ENCODE measurements around the gene RELA. TPM values are rescaled to one million over a fixed set of nuclear protein-coding genes. Genes with fewer than 3 reads are reported as not detected.
"Not testable (repeated sequence)": the region's sequence is repeated elsewhere in the genome, so short reads cannot be mapped to it uniquely, and the experiment has no call there.

Gene RELA
- total RNA-seq, 4 donors from 2014 or later: 61.9 to 73.5 (median 67.5) TPM

DNA sequence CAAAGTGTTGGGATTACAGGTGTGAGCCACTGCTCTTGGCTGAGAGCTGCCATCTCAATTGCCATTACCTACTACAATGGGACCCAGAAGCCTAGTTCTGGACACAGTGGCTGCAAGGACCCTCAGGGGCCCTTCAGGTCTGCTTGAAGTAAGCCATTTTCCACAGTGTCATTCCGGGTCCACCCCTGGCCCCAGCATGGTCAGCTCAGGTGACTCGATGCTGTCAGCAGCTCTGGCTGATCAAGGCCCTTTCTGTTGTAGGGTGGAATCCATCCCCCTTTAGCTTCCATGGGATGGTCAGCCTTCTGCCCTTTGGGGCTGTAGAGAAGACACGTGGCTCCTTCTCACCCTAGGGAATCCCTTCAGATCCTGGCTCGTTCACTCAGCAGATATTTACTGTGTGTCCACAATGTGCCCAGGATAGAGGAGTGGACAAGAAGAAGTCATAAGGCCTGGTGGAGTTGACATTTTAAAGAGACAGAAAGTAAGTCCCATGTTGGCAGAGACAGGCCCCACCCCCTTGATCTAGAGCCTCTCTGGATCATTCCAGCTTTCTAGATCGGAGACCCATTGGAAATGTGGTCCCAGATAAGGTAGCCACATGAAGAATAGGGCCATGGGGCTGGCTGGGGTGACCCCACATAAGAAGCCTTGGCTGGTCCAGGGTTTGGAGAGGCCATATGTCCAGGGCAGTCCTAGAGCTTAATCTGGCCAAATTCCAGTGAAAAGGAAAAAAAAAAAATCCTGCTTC, 34.3 kb upstream of the RELA start:
- TF ChIP-seq, protein P1, sequence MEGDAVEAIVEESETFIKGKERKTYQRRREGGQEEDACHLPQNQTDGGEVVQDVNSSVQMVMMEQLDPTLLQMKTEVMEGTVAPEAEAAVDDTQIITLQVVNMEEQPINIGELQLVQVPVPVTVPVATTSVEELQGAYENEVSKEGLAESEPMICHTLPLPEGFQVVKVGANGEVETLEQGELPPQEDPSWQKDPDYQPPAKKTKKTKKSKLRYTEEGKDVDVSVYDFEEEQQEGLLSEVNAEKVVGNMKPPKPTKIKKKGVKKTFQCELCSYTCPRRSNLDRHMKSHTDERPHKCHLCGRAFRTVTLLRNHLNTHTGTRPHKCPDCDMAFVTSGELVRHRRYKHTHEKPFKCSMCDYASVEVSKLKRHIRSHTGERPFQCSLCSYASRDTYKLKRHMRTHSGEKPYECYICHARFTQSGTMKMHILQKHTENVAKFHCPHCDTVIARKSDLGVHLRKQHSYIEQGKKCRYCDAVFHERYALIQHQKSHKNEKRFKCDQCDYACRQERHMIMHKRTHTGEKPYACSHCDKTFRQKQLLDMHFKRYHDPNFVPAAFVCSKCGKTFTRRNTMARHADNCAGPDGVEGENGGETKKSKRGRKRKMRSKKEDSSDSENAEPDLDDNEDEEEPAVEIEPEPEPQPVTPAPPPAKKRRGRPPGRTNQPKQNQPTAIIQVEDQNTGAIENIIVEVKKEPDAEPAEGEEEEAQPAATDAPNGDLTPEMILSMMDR (IDR thresholded peaks at IDR 0.05): no peak
- no peak overlapping the region for H3K4me3 ChIP-seq (ENCODE audit: low read depth, poor library complexity, severe bottlenecking)
- WGBS, 2 donors: 82 to 84% methylated on average over 5 of the region's 5 CpGs
- intact Hi-C loops (cut with DNase I; ENCODE audit: low total_unique reads): no loop called here
- no peak for DNase-seq (ENCODE audit: low spot score in 2 of 2)

DNA sequence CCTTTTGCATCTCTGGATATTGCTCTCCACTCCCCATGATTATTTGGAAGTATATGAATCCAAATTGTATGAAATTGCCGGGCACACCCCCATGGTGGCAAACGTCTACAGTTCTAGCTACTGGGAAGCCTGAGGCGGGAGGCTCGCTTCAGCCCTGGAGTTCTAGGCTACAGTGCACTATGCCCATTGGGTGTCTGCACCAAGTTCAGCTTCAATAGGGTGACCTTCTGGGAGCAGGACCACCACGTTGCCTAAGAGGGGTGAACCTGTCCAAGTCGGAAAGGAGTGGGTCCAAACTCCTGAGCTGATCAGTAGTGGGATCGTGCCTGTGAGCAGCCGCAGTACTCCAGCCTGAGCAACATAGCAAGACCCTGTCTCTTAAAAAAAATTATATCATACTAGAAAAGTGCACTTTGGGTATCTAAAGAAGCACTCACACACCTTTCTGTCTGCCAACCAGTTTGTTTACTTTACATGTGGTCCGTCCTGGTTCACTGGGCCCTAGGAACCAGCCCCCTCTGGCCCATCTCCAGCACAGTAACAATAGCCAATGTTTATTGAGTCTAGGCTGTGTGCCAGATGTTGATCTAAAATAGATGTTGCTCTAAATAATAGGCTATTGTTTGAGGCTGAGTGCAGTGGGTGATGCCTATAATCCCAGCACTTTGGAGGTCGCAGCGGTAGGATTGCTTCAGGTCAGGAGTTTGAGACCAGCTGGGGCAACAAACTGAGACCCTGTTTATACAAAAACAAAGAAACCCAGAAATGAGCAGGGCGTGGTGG, 32.9 kb upstream of the RELA start:
- DNase-seq (ENCODE audit: low spot score in 2 of 2): no peak
- intact Hi-C loops (cut with DNase I; ENCODE audit: low total_unique reads): no loop called here
- no peak for TF ChIP-seq POLR2A (IDR thresholded peaks at IDR 0.05)
- WGBS, 2 donors: 67 to 78% methylated on average over 12 of the region's 12 CpGs
- H3K4me3 ChIP-seq (ENCODE audit: low read depth, poor library complexity, severe bottlenecking): no peak overlapping the region

DNA sequence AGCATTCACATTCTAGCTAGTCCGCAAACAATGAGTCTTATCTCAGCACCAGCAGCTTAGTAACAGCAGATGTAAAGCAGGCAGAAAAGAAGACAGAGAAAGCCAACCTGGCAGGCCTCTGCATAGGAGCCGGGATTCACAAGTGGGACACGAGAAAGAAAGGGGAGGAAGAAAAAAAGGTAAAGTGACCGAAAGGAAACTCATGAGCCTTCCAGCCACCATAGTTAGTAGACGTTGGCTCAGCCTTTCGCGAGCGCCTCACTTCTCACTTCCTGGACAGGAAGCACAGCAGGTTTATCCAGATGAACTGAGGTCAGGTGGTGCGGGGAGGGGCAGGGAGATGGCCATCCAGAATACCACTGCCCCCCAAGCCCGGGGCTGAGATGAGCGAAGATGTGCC, 29.7 kb upstream of the RELA start:
- TF ChIP-seq POLR2A (IDR thresholded peaks at IDR 0.05): no peak
- TF ChIP-seq, protein P1 (IDR thresholded peaks at IDR 0.05): no peak
- no peak overlapping the region for H3K4me3 ChIP-seq (ENCODE audit: low read depth, poor library complexity, severe bottlenecking)
- no peak for DNase-seq (ENCODE audit: low spot score in 2 of 2)
- 62 to 66% methylated on average over 11 of the region's 11 CpGs for WGBS, 2 donors
- intact Hi-C loops (cut with DNase I; ENCODE audit: low total_unique reads): no loop called here

DNA sequence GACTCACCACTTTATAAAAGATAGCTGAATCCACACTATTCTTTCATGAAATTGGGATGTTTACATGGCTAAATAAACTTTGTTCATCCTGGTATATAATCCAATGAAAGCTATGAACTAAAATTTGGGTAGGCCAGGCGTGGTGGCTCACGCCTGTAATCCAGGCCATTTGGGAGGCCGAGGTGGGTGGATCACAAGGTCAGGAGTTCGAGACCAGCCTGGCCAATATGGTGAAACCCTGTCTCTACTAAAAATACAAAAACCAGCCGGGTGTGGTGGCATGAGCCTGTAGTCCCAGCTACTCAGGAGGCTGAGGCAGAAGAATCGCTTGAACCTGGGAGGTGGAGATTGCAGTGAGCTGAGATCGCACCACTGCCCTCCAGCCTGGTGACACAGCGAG, 29.1 kb upstream of the RELA start:
- WGBS, 2 donors: 92 to 93% methylated on average over 8 of the region's 8 CpGs

DNA sequence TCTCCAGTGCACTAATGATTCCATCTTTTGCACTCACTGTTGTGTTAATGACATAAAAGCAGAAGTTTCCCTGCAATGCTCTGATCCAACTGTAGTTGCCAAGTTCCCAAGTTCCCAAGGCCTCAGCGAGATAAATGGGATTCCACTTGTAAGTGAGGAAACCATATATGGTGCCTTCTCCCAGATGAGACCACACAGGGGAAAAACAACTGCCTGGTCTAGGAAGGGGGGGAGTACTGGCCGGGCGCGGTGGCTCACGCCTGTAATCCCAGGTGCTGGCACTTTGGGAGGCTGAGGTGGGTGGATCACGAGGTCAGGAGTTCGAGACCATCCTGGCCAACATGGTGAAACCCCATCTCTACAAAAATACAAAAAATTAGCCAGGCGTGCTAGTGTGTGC, 23.3 kb upstream of the RELA start:
- no peak for DNase-seq (ENCODE audit: low spot score in 2 of 2)
- WGBS, 2 donors: 84 to 86% methylated on average over 8 of the region's 8 CpGs
- intact Hi-C loops (cut with DNase I; ENCODE audit: low total_unique reads): no loop called here
- no peak for TF ChIP-seq POLR2A (IDR thresholded peaks at IDR 0.05)
- TF ChIP-seq, protein P1 (IDR thresholded peaks at IDR 0.05): no peak
- no peak overlapping the region for H3K4me3 ChIP-seq (ENCODE audit: low read depth, poor library complexity, severe bottlenecking)

More for the DNA sequence above, 29.1 kb upstream of the RELA start:
- intact Hi-C loops (cut with DNase I; ENCODE audit: low total_unique reads); H3K4me3 ChIP-seq (ENCODE audit: low read depth, poor library complexity, severe bottlenecking); DNase-seq (ENCODE audit: low spot score in 2 of 2): not testable (repeated sequence)

DNA sequence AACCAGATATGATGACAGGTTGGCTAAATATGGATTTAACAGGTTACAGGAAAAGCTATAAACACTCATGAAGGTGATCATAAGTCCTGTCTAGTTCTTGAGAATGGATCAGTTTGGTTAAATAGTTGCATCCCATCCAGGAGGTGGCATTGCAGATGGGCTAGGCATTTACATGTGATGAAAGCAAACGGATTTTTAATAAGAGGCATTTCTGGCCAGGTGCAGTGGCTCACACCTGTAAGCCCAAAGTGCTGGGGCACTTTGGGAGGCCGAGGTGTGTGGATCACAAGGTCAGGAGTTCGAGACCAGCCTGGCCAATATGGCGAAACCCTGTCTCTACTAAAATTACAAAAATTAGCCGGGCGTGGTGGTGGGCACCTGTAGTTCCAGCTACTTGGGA, 20.8 kb upstream of the RELA start:
- intact Hi-C loops (cut with DNase I; ENCODE audit: low total_unique reads); DNase-seq (ENCODE audit: low spot score in 2 of 2); H3K4me3 ChIP-seq (ENCODE audit: low read depth, poor library complexity, severe bottlenecking): not testable (repeated sequence)
- WGBS, 2 donors: 80 to 83% methylated on average over 6 of the region's 6 CpGs

- WGBS, 2 donors: 82 to 84% methylated on average over 5 of the region's 5 CpGs
- TF ChIP-seq, protein P1 (IDR thresholded peaks at IDR 0.05): no peak
- TF ChIP-seq POLR2A (IDR thresholded peaks at IDR 0.05): no peak
- H3K4me3 ChIP-seq (ENCODE audit: low read depth, poor library complexity, severe bottlenecking): no peak overlapping the region
- intact Hi-C loops (cut with DNase I; ENCODE audit: low total_unique reads): no loop called here
- DNase-seq (ENCODE audit: low spot score in 2 of 2): no peak
Observed at GRCh38 chr11:65680192-65680743, 17.6 kb upstream of the RELA start.

All from lower leg skin (tissue), 4 donors.